ENCODE measurements around the gene TMC7.
A peak's percentile ranks its signal among the peaks of the same experiment; 100 is the strongest.

TMC7 gene

DNA sequence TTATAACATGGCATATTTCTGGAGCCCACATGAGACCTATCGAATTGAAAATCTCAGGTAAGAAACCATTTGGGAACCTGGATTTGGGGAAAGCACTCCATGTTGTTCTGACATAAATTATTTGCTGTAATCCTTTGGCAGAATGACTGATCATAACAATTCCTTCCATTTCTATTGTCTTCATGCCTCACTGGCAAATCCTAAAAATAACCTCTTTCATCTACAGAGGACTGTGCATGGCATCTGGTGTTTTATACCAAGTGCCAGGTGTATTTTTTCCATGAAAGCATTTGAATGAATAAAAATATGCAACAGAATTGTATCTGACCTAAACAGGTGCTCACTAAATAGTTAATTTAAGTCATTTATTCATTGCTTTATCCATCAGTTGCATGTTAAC lies 50.0 kb downstream of the TMC7 start:
- no peak for DNase-seq

DNA sequence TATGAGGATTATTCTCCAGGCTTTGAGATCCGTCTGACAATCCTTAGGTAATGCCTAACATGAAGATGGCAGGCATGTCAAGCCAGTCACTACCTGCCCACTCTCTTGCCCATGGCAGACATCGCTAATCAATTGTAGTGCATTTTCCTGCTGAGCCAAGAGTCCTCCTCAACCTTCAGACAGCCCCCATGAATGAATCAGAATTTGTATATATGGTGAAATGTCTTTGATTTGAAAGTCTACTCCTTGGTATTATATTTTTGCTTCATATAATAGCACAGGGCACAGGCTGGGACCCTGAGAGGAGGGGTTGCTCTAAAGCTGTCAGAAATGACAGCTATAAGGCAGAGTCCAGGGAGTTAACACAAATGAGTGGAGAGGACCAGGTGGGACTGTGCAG lies 56.7 kb downstream of the TMC7 start:
- no peak for DNase-seq

DNA sequence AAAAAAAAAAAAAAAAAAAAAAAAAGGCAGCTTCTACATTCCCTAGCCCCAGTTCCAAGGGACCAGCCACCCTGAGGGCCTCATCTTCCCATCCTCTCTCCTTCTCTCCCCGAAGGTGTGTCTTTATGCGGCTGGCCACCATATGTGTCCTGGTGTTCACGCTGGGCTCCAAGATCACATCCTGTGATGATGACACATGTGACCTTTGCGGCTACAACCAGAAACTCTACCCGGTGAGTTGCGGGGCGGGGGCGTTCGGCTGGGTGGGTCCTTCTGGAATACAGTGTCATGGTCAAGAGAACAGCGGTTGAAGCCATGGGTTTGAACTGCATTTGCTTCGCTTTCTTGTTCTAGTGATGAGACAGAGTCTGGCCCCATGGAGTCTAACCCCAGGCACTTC lies 61.0 kb downstream of the TMC7 start:
- DNase-seq = no peak

GRCh38 chr16:19046062-19046461 lies 62.3 kb downstream of the TMC7 start:
- DNase-seq = no peak

DNA sequence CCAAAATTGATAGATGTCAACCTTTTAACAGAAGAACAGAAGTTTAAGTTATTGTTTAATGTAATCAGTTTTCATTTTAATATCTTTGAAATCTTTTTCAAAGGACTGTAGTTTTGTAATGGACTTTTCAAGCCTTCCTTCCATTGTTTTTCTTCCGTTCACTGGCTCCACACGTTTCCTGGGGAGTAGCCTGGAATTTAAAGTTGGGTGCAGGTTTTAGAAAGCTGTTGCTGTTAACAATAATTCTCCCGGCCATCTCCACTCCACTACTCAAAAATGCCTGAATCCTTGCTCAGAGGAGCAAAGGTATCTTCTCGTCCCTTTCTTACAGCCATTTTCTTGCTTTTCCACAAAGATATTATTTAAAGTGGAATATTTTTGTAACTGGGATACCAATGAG lies 79.0 kb downstream of the TMC7 start:
- DNase-seq = no peak

DNA sequence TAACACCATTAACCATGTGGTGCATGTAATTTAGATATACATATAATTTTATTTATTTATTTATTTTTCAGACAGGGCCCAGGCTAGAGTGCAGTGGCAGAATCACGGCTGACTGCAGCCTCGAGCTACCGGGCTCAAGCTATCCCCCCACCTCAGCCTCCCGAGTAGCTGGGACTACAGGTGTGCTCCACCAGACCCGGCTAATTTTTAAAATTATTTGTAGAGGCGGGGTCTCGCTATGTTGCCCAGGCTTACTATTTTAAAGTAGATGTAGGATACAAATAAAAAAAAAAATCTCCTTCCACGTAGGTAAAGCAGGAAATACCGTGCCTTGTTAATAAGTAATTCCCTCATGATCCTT lies 83.2 kb downstream of the TMC7 start:
- no peak for DNase-seq

- DNase-seq = peak; percentile 98
Observed at GRCh38 chr16:19067349-19068236, 83.9 kb downstream of the TMC7 start, which contains the start of gene COQ7. COQ7 (plus strand) TSS chr16:19067614; CDS start chr16:19067665, 51 bp downstream.

DNA sequence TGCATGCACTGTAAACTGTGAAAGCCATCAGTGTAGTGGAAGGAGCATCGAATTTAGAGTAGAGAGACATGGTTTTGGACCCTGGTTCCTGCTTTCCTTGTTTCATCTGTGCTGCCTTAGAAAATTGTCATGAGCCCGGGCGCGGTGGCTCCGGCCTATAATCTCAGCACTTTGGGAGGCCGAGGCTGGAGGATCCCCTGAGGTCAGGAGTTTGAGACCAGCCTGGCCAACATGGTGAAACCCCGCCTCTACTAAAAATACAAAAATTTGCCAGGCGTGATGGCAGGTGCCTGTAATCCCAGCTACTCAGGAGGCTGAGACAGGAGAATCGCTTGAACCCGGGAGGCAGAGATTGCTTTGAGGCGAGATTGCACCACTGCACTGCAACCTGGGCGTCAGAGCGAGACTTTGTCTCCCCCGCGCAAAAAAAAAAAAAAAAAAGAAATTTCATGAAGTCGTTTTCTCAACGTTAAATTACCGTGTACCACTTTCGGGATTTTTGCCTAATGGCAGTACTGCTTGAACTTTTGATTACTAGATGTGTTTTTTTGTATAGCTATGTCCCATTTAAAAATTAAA lies 84.6 kb downstream of the TMC7 start:
- no peak for DNase-seq

DNA sequence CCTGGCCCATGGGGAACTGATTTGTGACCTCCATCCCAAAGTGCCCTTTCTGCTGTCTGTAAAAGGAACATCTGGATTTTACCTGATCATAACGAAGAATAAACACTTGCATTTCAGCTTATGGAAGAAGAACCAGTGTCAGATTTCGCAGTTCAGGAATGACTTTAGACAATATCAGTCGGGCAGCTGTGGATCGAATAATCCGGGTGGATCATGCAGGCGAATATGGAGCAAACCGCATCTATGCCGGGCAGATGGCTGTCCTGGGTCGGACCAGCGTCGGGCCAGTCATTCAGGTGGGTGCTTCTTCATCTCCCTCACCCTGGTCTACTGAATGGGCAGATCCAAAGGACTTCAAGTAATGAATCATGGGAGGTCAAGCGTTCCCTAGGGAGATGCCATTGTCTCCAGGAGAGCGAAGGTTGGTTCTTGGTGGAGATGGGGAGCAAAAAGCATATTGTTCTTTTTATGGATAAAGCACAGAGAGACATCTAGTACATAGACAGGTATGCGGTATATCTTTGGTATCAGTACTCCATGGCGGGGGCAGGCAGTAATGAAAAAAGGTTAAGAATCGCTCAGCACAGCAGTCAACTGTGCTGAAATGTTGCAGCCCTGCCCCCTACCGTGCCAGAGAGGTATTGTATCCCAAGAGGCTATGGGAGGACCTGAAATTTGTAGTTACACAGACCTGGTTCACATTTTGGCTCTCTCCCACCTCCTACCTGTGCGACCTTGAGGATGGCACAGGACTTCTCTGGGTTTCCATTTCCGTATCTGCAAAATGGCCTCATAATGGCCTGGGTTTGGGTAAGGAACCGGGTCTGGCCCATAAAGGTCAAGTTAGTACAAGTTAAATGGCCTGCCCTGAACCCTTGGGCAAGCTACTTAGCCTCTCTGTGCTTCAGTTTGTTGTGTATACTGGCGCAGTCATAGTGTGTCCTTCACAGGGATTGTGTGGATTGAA lies 88.4 kb downstream of the TMC7 start:
- DNase-seq = peak; percentile 76

GRCh38 chr16:19073344-19073743 lies 89.6 kb downstream of the TMC7 start:
- no peak for DNase-seq

- no peak for DNase-seq
Observed at GRCh38 chr16:19073863-19074262, 90.1 kb downstream of the TMC7 start.

GRCh38 chr16:19075511-19075910 lies 91.8 kb downstream of the TMC7 start:
- DNase-seq = no peak

GRCh38 chr16:19077879-19078278 lies 94.1 kb downstream of the TMC7 start:
- DNase-seq = no peak

GRCh38 chr16:19083670-19084069 lies 99.9 kb downstream of the TMC7 start:
- no peak for DNase-seq

DNA sequence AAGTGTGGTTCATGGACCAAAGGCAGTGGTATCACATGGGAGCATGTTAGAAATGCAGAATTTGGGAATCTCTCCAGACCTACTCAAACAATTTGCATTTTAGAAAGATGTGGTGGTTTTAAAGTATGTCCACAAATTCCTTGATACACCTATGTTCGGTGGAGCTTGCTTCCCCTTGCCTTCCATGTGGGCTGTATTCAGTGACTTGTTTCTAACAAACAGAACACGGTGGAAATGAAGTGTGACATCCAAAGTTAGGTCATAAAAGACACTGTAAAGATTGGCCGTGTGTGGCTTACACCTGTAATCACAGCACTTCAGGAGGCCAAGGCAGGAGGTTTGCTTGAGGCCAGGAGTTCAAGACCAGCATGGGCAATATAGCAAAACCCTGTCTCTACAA lies 100.4 kb downstream of the TMC7 start:
- no peak for DNase-seq

DNA sequence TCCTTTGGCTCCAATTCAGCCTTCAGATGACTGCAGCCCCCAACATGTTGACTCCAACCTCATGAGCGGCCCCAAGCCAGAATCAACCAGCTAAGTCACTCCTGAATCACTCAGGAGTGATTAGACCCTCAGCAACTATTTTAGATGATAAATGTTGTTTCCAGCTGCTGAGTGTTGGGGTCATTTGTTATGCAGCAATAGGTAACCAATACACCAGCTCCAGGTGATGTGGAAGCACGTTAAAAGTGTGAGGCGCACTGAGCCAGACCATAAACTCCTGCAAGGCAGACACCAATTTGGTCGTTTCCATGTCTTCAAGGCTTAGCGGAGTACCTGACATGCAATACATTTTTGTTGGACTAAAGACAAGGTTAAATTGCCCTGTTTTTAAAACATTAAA lies 101.1 kb downstream of the TMC7 start:
- no peak for DNase-seq

GRCh38 chr16:19085679-19086200 lies 102.0 kb downstream of the TMC7 start:
- no peak for DNase-seq

DNA sequence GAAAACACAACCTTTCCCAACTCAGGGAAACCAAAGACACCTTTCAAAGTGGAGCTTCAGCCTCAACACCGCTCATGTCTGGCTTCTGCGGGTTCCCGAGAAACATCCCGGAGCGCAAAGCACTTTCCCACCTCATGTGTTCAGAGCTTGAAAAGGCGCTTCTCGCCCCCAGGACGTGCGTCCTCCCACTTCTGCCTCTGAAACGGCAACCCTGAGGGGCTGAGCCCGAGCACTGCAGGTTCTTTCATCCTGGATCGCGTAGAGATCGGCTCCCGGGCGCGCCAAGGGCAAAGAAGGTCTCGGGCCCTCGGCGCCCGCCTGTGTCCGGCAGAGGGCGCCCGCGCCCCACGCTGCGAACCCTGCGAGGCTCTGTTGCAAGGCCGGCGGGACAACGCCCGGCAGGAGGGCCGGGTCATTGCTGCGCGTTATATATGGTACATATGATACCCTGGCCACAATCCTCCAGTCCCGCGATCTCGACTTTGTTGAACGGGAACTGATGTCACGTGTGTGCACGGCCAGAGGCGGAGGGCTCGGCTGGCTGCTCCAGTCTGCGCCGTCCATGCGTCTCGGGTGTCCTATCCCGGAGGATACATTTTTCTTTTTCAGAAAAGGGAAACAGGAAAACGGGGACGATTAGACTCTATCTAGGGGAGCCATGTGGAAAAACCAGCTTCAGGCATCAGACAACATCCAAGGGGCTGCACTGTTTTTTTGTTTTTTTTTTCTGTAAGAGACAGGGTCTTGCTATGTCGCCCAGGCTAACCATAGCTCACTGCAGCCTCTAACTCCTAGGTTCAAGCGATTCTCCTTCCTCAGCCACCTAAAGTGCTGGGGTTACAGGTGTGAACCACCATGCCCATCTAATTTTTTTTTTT lies 102.8 kb downstream of the TMC7 start:
- peak; percentile 96 for DNase-seq

GRCh38 chr16:19088341-19088916 lies 104.7 kb downstream of the TMC7 start:
- DNase-seq = no peak

GRCh38 chr16:19089410-19089955 lies 105.7 kb downstream of the TMC7 start:
- no peak for DNase-seq

DNA sequence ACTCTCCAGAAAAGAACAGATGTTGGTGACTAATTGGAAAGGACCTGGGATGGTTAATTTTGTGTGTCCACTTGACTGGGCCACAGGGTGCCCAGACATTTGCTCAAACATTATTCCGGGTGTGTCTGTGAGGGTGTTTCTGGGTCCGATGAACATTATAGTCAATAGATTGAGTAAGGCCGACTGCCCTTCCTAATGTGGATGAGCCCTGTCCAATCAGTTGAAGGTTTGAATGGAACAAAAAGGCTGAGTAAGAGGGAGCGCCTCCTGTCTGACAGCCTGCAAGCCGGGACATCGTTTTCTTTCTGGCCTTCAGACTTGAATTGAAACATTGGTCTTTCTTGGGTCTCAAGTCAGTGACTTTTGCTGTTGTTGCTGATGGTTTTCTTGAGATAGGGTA lies 107.2 kb downstream of the TMC7 start:
- no peak for DNase-seq
